ENCODE data around the gene RMI1. TPM values are rescaled to one million over a fixed set of nuclear protein-coding genes. Genes with fewer than 3 reads are reported as not detected.
"Not testable (repeated sequence)": the region's sequence is repeated elsewhere in the genome, so short reads cannot be mapped to it uniquely, and the experiment has no call there.

Gene RMI1
- total RNA-seq, 1 donor from 2014 or later = 0.21 TPM

GRCh38 chr9:84024041-84024575, 43.5 kb downstream of the RMI1 start:
- DNase-seq (ENCODE audit: low spot score in 2 of 2) = no peak
- TF ChIP-seq, protein P1, sequence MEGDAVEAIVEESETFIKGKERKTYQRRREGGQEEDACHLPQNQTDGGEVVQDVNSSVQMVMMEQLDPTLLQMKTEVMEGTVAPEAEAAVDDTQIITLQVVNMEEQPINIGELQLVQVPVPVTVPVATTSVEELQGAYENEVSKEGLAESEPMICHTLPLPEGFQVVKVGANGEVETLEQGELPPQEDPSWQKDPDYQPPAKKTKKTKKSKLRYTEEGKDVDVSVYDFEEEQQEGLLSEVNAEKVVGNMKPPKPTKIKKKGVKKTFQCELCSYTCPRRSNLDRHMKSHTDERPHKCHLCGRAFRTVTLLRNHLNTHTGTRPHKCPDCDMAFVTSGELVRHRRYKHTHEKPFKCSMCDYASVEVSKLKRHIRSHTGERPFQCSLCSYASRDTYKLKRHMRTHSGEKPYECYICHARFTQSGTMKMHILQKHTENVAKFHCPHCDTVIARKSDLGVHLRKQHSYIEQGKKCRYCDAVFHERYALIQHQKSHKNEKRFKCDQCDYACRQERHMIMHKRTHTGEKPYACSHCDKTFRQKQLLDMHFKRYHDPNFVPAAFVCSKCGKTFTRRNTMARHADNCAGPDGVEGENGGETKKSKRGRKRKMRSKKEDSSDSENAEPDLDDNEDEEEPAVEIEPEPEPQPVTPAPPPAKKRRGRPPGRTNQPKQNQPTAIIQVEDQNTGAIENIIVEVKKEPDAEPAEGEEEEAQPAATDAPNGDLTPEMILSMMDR (IDR thresholded peaks at IDR 0.05) = no peak
- intact Hi-C loops (cut with DNase I) = no loop called here
- Histone ChIP-seq H3K27me3 (no peaks in the 10 kb centered on the region), H3K4me1 (no peaks in the 10 kb centered on the region), H3K27ac (no peak overlapping the region), H3K36me3 (no peaks in the 10 kb centered on the region), H3K9me3 (no peaks in the 10 kb centered on the region), H3K4me3 (no peak overlapping the region)

DNA sequence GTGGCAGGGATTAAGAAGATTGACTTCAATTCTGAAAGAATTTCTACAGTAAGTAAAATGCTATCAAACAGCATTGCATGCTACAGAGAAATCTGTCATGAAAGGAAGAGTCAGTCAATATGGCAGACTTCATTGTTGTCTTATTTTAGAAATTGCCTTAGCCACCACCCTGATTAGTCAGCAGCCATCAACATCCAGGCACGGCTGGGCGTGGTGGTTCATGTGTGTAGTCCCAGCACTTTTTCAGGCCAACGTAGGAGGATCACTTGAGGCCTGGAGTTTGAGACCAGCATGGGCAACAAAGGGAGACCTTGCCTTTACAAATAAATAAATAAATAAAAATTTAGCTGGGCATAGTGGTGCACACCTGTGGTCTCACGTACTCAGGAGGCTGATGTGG, 46.6 kb downstream of the RMI1 start:
- no peak overlapping the region for H3K4me3 ChIP-seq
- intact Hi-C loops (cut with DNase I) = no loop called here
- no peak for DNase-seq (ENCODE audit: low spot score in 2 of 2)
- H3K4me1 ChIP-seq = no peaks in the 10 kb centered on the region
- H3K36me3 ChIP-seq = no peaks in the 10 kb centered on the region
- no peaks in the 10 kb centered on the region for H3K9me3 ChIP-seq
- H3K27me3 ChIP-seq = no peaks in the 10 kb centered on the region
- H3K27ac ChIP-seq = no peak overlapping the region
- TF ChIP-seq, protein P1 (IDR thresholded peaks at IDR 0.05) = no peak

- Histone ChIP-seq H3K36me3 (no peaks in the 10 kb centered on the region), H3K27me3 (no peaks in the 10 kb centered on the region), H3K4me3 (no peak overlapping the region), H3K9me3 (no peaks in the 10 kb centered on the region), H3K27ac (no peak overlapping the region), H3K4me1 (no peaks in the 10 kb centered on the region)
- intact Hi-C loops (cut with DNase I) = no loop called here
- no peak for DNase-seq (ENCODE audit: low spot score in 2 of 2)
- TF ChIP-seq, protein P1 (IDR thresholded peaks at IDR 0.05) = no peak
These were observed 50.9 kb downstream of the RMI1 start for GRCh38 chr9:84031534-84031933.

DNA sequence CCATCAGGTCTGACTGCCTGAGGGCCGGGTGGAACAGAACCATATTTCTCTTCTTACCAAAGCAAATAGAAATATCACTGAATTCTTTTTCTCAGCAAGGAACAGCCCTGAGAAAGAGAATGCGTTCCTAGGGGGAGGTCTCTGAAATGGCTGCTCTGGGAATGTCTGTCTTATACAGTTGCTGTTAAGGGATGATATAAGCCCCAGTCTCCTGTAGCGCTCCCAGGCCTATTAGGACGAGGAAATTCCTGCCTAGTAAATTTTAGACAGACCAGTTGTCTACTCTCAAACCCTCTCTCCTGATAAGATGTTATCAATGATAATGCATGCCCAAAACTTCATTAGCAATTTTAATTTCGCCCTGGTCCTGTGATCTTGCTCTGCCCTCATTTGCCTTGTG, 61.3 kb downstream of the RMI1 start:
- H3K4me1 ChIP-seq; H3K27me3 ChIP-seq; H3K36me3 ChIP-seq; H3K4me3 ChIP-seq; H3K27ac ChIP-seq; DNase-seq (ENCODE audit: low spot score in 2 of 2); intact Hi-C loops (cut with DNase I); H3K9me3 ChIP-seq: not testable (repeated sequence)

- H3K4me1 ChIP-seq = no peaks in the 10 kb centered on the region
- TF ChIP-seq, protein P1 (IDR thresholded peaks at IDR 0.05) = no peak
- H3K27ac ChIP-seq = no peak overlapping the region
- H3K36me3 ChIP-seq = no peaks in the 10 kb centered on the region
- H3K27me3 ChIP-seq = no peaks in the 10 kb centered on the region
- DNase-seq (ENCODE audit: low spot score in 2 of 2) = no peak
- H3K4me3 ChIP-seq = no peak overlapping the region
- H3K9me3 ChIP-seq = peaks cover 5 to 6% of the 10 kb centered on the region in 2 donors
- intact Hi-C loops (cut with DNase I) = no loop called here
These were observed 65.0 kb downstream of the RMI1 start for GRCh38 chr9:84045481-84046097.

Other genes starting within 250 kb of the RMI1 start
- not detected for gene GKAP1, start 163.0 kb upstream of the RMI1 start, total RNA-seq
- gene KIF27, start 59.4 kb upstream of the RMI1 start, total RNA-seq = 1.9 TPM
- gene HNRNPK, start 590 bp upstream of the RMI1 start, total RNA-seq = 272 TPM